DOHH2 (cell line): ENCODE data around the gene RHD.
A peak's percentile ranks its signal among the peaks of the same experiment; 100 is the strongest.
"Not testable (repeated sequence)": the region's sequence is repeated elsewhere in the genome, so short reads cannot be mapped to it uniquely, and the experiment has no call there.

ENCODE experiments used
- H3F3A ChIP-seq: fragments of 200-600 bp; sonication (generic), shearing (Covaris generic); 2 replicates; pipeline ENCODE4 v1.6.0; 2016; ENCODE audit warnings: antibody characterized with exemption, mild to moderate bottlenecking; ENCODE audit not compliant: control insufficient read depth, insufficient read depth
- H3K27ac ChIP-seq: fragments of 200-600 bp; sonication (generic); 2 replicates; pipeline ENCODE4 v1.5.1; 2014; ENCODE audit warnings: low read depth, mild to moderate bottlenecking, low read length, moderate library complexity
- H3K27me3 ChIP-seq: fragments of 200-600 bp; sonication (generic); 2 replicates; pipeline ENCODE4 v1.6.1; 2014; ENCODE audit warnings: mild to moderate bottlenecking, low read length, mixed read lengths; ENCODE audit not compliant: control insufficient read depth
- H3K36me3 ChIP-seq: fragments of 200-600 bp; sonication (generic); 2 replicates; pipeline ENCODE4 v1.6.1; 2014; ENCODE audit warnings: mild to moderate bottlenecking, low read length, moderate library complexity, mixed read lengths; ENCODE audit not compliant: control insufficient read depth
- H3K4me1 ChIP-seq: fragments of 200-600 bp; sonication (generic); 2 replicates; pipeline ENCODE4 v1.6.1; 2014; ENCODE audit warnings: mild to moderate bottlenecking, low read length, mixed read lengths; ENCODE audit not compliant: control insufficient read depth
- H3K4me2 ChIP-seq: fragments of 200-600 bp; sonication (generic); 2 replicates; pipeline ENCODE4 v1.6.0; 2014; ENCODE audit warnings: mild to moderate bottlenecking, low read length, moderate library complexity
- H3K4me3 ChIP-seq: fragments of 200-600 bp; sonication (generic); 2 replicates; pipeline ENCODE4 v1.5.1; 2014; ENCODE audit warnings: mild to moderate bottlenecking, low read length, mixed read lengths
- H3K79me2 ChIP-seq: fragments of 200-600 bp; sonication (generic); 2 replicates; pipeline ENCODE4 v1.6.1; 2014; ENCODE audit warnings: mild to moderate bottlenecking, low read length, mixed read lengths; ENCODE audit not compliant: control insufficient read depth
- H3K9me2 ChIP-seq: fragments of 200-600 bp; sonication (generic); replicated peaks from 2 replicates; pipeline ENCODE4 v1.6.1; 2014; ENCODE audit warnings: mild to moderate bottlenecking, low read length, mixed read lengths; ENCODE audit not compliant: control insufficient read depth
- H3K9me3 ChIP-seq: fragments of 200-600 bp; sonication (generic); 2 replicates; pipeline ENCODE4 v1.6.1; 2014; ENCODE audit warnings: antibody characterized with exemption, low read length, mixed read lengths; ENCODE audit not compliant: control insufficient read depth, insufficient read depth
- H4K20me1 ChIP-seq: fragments of 200-600 bp; sonication (generic); 2 replicates; pipeline ENCODE4 v1.6.0; 2014; ENCODE audit warnings: low read depth, mild to moderate bottlenecking, antibody characterized with exemption, low read length, moderate library complexity; ENCODE audit not compliant: control insufficient read depth, insufficient read depth
- CTCF ChIP-seq: fragments of 200-600 bp; sonication (generic); IDR thresholded peaks from one replicate; pipeline ENCODE4 v1.5.1; 2014; ENCODE audit warnings: antibody characterized with exemption, mild to moderate bottlenecking, low read depth, low read length; ENCODE audit not compliant: poor library complexity, severe bottlenecking
- EZH2phosphoT487 ChIP-seq: fragments of 200-600 bp; sonication (generic); IDR thresholded peaks from 2 replicates; pipeline ENCODE4 v1.6.1; 2017; ENCODE audit warnings: borderline replicate concordance, mild to moderate bottlenecking, antibody characterized with exemption, low read length, moderate library complexity, mixed read lengths

Gene RHD

GRCh38 chr1:25272238-25272637 lies at the start of gene RHD:
RHD (plus strand) TSS chr1:25272509; CDS start chr1:25272548, 39 bp downstream.
- not testable (repeated sequence) for H3K36me3 ChIP-seq, H3K27ac ChIP-seq, H3K27me3 ChIP-seq, H3K9me3 ChIP-seq, H3K9me2 ChIP-seq, H4K20me1 ChIP-seq, H3K4me2 ChIP-seq, H3K4me3 ChIP-seq, H3F3A ChIP-seq, H3K4me1 ChIP-seq, H3K79me2 ChIP-seq

GRCh38 chr1:25222606-25223005 lies 49.7 kb upstream of the RHD start:
- Histone ChIP-seq H3K27me3 (no peaks in the 10 kb centered on the region), H3K79me2 (no peaks in the 10 kb centered on the region), H3K27ac (no peak overlapping the region), H3K4me3 (no peak overlapping the region), H3K9me2 (no peaks in the 10 kb centered on the region), H3K4me1 (no peaks in the 10 kb centered on the region), H3F3A (peaks cover 10% of the 10 kb centered on the region), H3K9me3 (no peaks in the 10 kb centered on the region), H3K36me3 (peaks cover 55% of the 10 kb centered on the region), H4K20me1 (no peaks in the 10 kb centered on the region), H3K4me2 (no peak overlapping the region)
- TF ChIP-seq CTCF (no peak), EZH2phosphoT487 (no peak)

- Histone ChIP-seq H3K79me2 (no peaks in the 10 kb centered on the region), H3F3A (peaks cover 7% of the 10 kb centered on the region), H3K9me2 (no peaks in the 10 kb centered on the region), H3K27me3 (no peaks in the 10 kb centered on the region), H3K4me2 (no peak overlapping the region), H4K20me1 (no peaks in the 10 kb centered on the region), H3K4me3 (no peak overlapping the region), H3K36me3 (peaks cover 62% of the 10 kb centered on the region), H3K4me1 (no peaks in the 10 kb centered on the region), H3K27ac (no peak overlapping the region), H3K9me3 (no peaks in the 10 kb centered on the region)
- TF ChIP-seq CTCF (no peak), EZH2phosphoT487 (no peak)
Observed at GRCh38 chr1:25223471-25223870, 48.8 kb upstream of the RHD start.

- Histone ChIP-seq H3F3A (peaks cover 10% of the 10 kb centered on the region), H3K9me2 (no peaks in the 10 kb centered on the region), H3K27me3 (no peaks in the 10 kb centered on the region), H4K20me1 (no peaks in the 10 kb centered on the region), H3K4me3 (peak within 1 kb of the TSS; percentile 95), H3K79me2 (peaks cover 56% of the 10 kb centered on the region), H3K4me2 (peak within 1 kb of the TSS; percentile 94), H3K9me3 (no peaks in the 10 kb centered on the region), H3K36me3 (peaks cover 56% of the 10 kb centered on the region), H3K27ac (peak within 1 kb of the TSS; percentile 61), H3K4me1 (peaks cover 46% of the 10 kb centered on the region)
- no peak for TF ChIP-seq EZH2phosphoT487
- TF ChIP-seq CTCF: no peak
Observed at GRCh38 chr1:25232027-25232865, 40.1 kb upstream of the RHD start, which contains the start of gene SYF2. SYF2 (minus strand) TSS chr1:25232502; CDS start chr1:25232467, 35 bp downstream.
